Suprapubic skin (tissue), 4 donors: ENCODE data around the gene CHAF1A. TPM values are rescaled to one million over a fixed set of nuclear protein-coding genes. Genes with fewer than 3 reads are reported as not detected.

Experiments
- DNase-seq, 2 donors: peaks; one replicate each; pipeline ENCODE4 v3.0.0-alpha.2; 2019; ENCODE audit warnings: low spot score in 2 of 2
- H3K27ac ChIP-seq: fragments of 200-600 bp; sonication (generic); one replicate; pipeline ENCODE4 v1.5.1; 2019
- H3K27me3 ChIP-seq: fragments of 200-600 bp; sonication (generic); one replicate; pipeline ENCODE4 v1.5.1; 2019
- H3K36me3 ChIP-seq: fragments of 200-600 bp; sonication (generic); one replicate; pipeline ENCODE4 v1.5.1; 2019
- H3K4me1 ChIP-seq: fragments of 200-600 bp; sonication (generic); one replicate; pipeline ENCODE4 v1.5.1; 2019
- H3K4me3 ChIP-seq: fragments of 200-600 bp; sonication (generic); one replicate; pipeline ENCODE4 v1.5.1; 2019; ENCODE audit warnings: mild to moderate bottlenecking
- H3K9me3 ChIP-seq: fragments of 200-600 bp; sonication (generic); one replicate; pipeline ENCODE4 v1.5.1; 2019
- CTCF ChIP-seq, 2 donors: fragments of 200-600 bp in 1 of 2; fragments of 450-650 bp in 1 of 2; sonication (generic) in 1 of 2; IDR thresholded peaks; one replicate each; pipeline ENCODE4 v1.5.1; 2016 to 2019; ENCODE audit warnings: antibody characterized with exemption in 2 of 2, mild to moderate bottlenecking in 1 of 2, moderate library complexity in 1 of 2
- EP300 ChIP-seq: sonication (generic); formaldehyde crosslinking; IDR thresholded peaks from one replicate; pipeline ENCODE4 v1.6.1; 2017; ENCODE audit warnings: antibody characterized with exemption
- POLR2A ChIP-seq, 2 donors: fragments of 450-650 bp; IDR thresholded peaks; one replicate each; pipeline ENCODE4 v1.6.1; 2017; ENCODE audit warnings: antibody characterized with exemption in 2 of 2, mild to moderate bottlenecking in 2 of 2, moderate library complexity in 2 of 2
- POLR2AphosphoS5 ChIP-seq, 3 donors: sonication (generic); formaldehyde crosslinking; IDR thresholded peaks; one replicate each; pipeline ENCODE4 v1.6.1; 2017; ENCODE audit warnings: antibody characterized with exemption in 3 of 3
- WGBS: methylation state at CpG from one replicate; pipeline ENCODE4 v1.1.5; 2018; 5-methylcytosine and 5-hydroxymethylcytosine counted together
- total RNA-seq, 4 donors: library from RNA; depleted of rRNA; stranded (reverse); fragments of >200 nt; gene quantifications; one replicate each; pipeline ENCODE4 v1.1.0, GENCODE V29; 2016

Gene CHAF1A
- total RNA-seq, 4 donors from 2014 or later = 8.5 to 20.4 (median 11.4) TPM

- Histone ChIP-seq H3K27me3 (no peaks in the 10 kb centered on the region), H3K4me1 (peaks cover 41% of the 10 kb centered on the region), H3K4me3 (peak overlapping the region; percentile 72), H3K9me3 (no peaks in the 10 kb centered on the region), H3K36me3 (peaks cover 42% of the 10 kb centered on the region), H3K27ac (peak overlapping the region; percentile 93)
- WGBS = 58% methylated on average over 22 of the region's 29 CpGs
- peak in 1 of 2 donors; percentile 78 for DNase-seq
- TF ChIP-seq POLR2AphosphoS5 (IDR thresholded peaks at IDR 0.05) = no peak
- TF ChIP-seq CTCF (IDR thresholded peaks at IDR 0.05) = no peak
- TF ChIP-seq EP300 = no peak
- no peak for TF ChIP-seq POLR2A (IDR thresholded peaks at IDR 0.05)
These were observed 52.6 kb downstream of the CHAF1A start for GRCh38 chr19:4454747-4455718.

GRCh38 chr19:4455719-4456475 is 53.5 kb downstream of the CHAF1A start:
- Histone ChIP-seq H3K4me3 (peak overlapping the region; percentile 72), H3K36me3 (peaks cover 33% of the 10 kb centered on the region), H3K27ac (peak overlapping the region; percentile 93), H3K4me1 (peaks cover 41% of the 10 kb centered on the region), H3K27me3 (no peaks in the 10 kb centered on the region), H3K9me3 (no peaks in the 10 kb centered on the region)
- TF ChIP-seq POLR2AphosphoS5 (IDR thresholded peaks at IDR 0.05) (no peak), POLR2A (IDR thresholded peaks at IDR 0.05) (no peak), EP300 (no peak), CTCF (IDR thresholded peaks at IDR 0.05) (no peak)
- peak in 1 of 2 donors; percentile 71 for DNase-seq
- 42% methylated on average over 10 of the region's 15 CpGs for WGBS

GRCh38 chr19:4456476-4456842 is 54.0 kb downstream of the CHAF1A start:
- Histone ChIP-seq H3K4me1 (peaks cover 41% of the 10 kb centered on the region), H3K9me3 (no peaks in the 10 kb centered on the region), H3K27me3 (no peaks in the 10 kb centered on the region), H3K4me3 (peak overlapping the region; percentile 72), H3K27ac (peak overlapping the region; percentile 93), H3K36me3 (peaks cover 28% of the 10 kb centered on the region)
- DNase-seq = peak in 1 of 2 donors; percentile 66
- WGBS = 5% methylated on average over 9 of the region's 9 CpGs
- TF ChIP-seq EP300 = no peak
- TF ChIP-seq POLR2A (IDR thresholded peaks at IDR 0.05) = no peak
- TF ChIP-seq CTCF (IDR thresholded peaks at IDR 0.05) = no peak
- TF ChIP-seq POLR2AphosphoS5 (IDR thresholded peaks at IDR 0.05) = no peak

GRCh38 chr19:4456843-4457653 is 54.6 kb downstream of the CHAF1A start:
- Histone ChIP-seq H3K4me1 (peaks cover 41% of the 10 kb centered on the region), H3K27me3 (no peaks in the 10 kb centered on the region), H3K9me3 (no peaks in the 10 kb centered on the region), H3K4me3 (peak overlapping the region; percentile 72), H3K36me3 (peaks cover 22% of the 10 kb centered on the region), H3K27ac (peak overlapping the region; percentile 93)
- DNase-seq = peak in 1 of 2 donors; percentile 84
- no peak for TF ChIP-seq CTCF (IDR thresholded peaks at IDR 0.05)
- TF ChIP-seq POLR2A (IDR thresholded peaks at IDR 0.05) = no peak
- TF ChIP-seq POLR2AphosphoS5 (IDR thresholded peaks at IDR 0.05) = no peak
- TF ChIP-seq EP300 = no peak
- 2% methylated on average over 43 of the region's 53 CpGs for WGBS
